ENCODE measurements around the gene EMILIN3. TPM values are rescaled to one million over a fixed set of nuclear protein-coding genes. Genes with fewer than 3 reads are reported as not detected.

EMILIN3 gene
- total RNA-seq, 1 experiment from 2014 or later = 5.9 TPM

Other genes with a start within 250 kb of the EMILIN3 start
- 161 and 171 TPM in 2 replicates for gene PLCG1, start 229.3 kb downstream of the EMILIN3 start, total RNA-seq (2021)
- 2.9 and 4.4 TPM in 2 replicates for gene ZHX3, start 49.1 kb downstream of the EMILIN3 start, total RNA-seq (2021)
- gene LPIN3, start 26.0 kb downstream of the EMILIN3 start, total RNA-seq (2021) = 3.8 and 4.2 TPM in 2 replicates